ENCODE measurements around the gene TDRD7.

The TDRD7 gene

GRCh38 chr9:97386733-97387503 lies 25.0 kb upstream of the TDRD7 start (continued):
- TF ChIP-seq, protein P1, sequence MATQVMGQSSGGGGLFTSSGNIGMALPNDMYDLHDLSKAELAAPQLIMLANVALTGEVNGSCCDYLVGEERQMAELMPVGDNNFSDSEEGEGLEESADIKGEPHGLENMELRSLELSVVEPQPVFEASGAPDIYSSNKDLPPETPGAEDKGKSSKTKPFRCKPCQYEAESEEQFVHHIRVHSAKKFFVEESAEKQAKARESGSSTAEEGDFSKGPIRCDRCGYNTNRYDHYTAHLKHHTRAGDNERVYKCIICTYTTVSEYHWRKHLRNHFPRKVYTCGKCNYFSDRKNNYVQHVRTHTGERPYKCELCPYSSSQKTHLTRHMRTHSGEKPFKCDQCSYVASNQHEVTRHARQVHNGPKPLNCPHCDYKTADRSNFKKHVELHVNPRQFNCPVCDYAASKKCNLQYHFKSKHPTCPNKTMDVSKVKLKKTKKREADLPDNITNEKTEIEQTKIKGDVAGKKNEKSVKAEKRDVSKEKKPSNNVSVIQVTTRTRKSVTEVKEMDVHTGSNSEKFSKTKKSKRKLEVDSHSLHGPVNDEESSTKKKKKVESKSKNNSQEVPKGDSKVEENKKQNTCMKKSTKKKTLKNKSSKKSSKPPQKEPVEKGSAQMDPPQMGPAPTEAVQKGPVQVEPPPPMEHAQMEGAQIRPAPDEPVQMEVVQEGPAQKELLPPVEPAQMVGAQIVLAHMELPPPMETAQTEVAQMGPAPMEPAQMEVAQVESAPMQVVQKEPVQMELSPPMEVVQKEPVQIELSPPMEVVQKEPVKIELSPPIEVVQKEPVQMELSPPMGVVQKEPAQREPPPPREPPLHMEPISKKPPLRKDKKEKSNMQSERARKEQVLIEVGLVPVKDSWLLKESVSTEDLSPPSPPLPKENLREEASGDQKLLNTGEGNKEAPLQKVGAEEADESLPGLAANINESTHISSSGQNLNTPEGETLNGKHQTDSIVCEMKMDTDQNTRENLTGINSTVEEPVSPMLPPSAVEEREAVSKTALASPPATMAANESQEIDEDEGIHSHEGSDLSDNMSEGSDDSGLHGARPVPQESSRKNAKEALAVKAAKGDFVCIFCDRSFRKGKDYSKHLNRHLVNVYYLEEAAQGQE (tag by site-specific recombination; IDR thresholded peaks at IDR 0.05) = peak; percentile 99
- TF ChIP-seq SP3 (tag by site-specific recombination; IDR thresholded peaks at IDR 0.05) = peak; percentile 40
- no peak for TF ChIP-seq ZNF10 (tag by site-specific recombination; IDR thresholded peaks at IDR 0.05)
- TF ChIP-seq ZNF280D (tag by site-specific recombination; IDR thresholded peaks at IDR 0.05) = no peak
- no peak for TF ChIP-seq ZNF140 (tag by site-specific recombination; IDR thresholded peaks at IDR 0.05)
- no peak for TF ChIP-seq ZBTB11 (tag by site-specific recombination; conservative IDR thresholded peaks at IDR 0.05; ENCODE audit: low read depth)
- TF ChIP-seq SETDB1 (IDR thresholded peaks at IDR 0.05; ENCODE audit: insufficient read length, low read length) = no peak
- TF ChIP-seq TRIM28 (IDR thresholded peaks at IDR 0.05; ENCODE audit: borderline replicate concordance, low read length) = no peak
- no peak for TF ChIP-seq ZFP69B (tag by site-specific recombination; IDR thresholded peaks at IDR 0.05)
- TF ChIP-seq ZNF155 (tag by site-specific recombination; IDR thresholded peaks at IDR 0.05) = no peak
- TF ChIP-seq HIC1 (tag by site-specific recombination; IDR thresholded peaks at IDR 0.05) = no peak
- no peak for TF ChIP-seq MEIS1 (CRISPR knock-in tag; IDR thresholded peaks at IDR 0.05; ENCODE audit: borderline replicate concordance)
- TF ChIP-seq ZNF777 (tag by site-specific recombination; IDR thresholded peaks at IDR 0.05; ENCODE audit: borderline replicate concordance) = no peak
- no peak for TF ChIP-seq ZNF664 (tag by site-specific recombination; IDR thresholded peaks at IDR 0.05)
- TF ChIP-seq ZNF2 (tag by site-specific recombination; IDR thresholded peaks at IDR 0.05) = peak; percentile 89
- TF ChIP-seq SP2 (tag by site-specific recombination; IDR thresholded peaks at IDR 0.05) = peak; percentile 55

All from HEK293 (cell line).